DND-41 (cell line): ENCODE measurements around the gene SPATA4.

Experiments used
- ATAC-seq: fragments of 200-7000 bp; cut with Tn5 transposase; 3 replicates; pipeline ENCODE4 v1.9.1; 2021; ENCODE audit warnings: low read depth; ENCODE audit not compliant: insufficient read depth
- DNase-seq: peaks from one replicate; pipeline ENCODE4 v3.0.0-alpha.2; 2020
- H2AFZ ChIP-seq: 2 replicates; pipeline ENCODE4 v1.6.0; 2012; ENCODE audit warnings: low read depth, low read length
- H3K27ac ChIP-seq: 2 replicates; pipeline ENCODE4 v1.5.1; 2012; ENCODE audit warnings: low read length, inconsistent platforms
- H3K27me3 ChIP-seq: fragments of 200-600 bp; sonication (generic); 2 replicates; pipeline ENCODE4 v1.6.0; 2012; ENCODE audit warnings: low read length, mild to moderate bottlenecking, inconsistent platforms; ENCODE audit not compliant: insufficient read depth, poor library complexity
- H3K36me3 ChIP-seq: 2 replicates; pipeline ENCODE4 v1.5.1; 2012; ENCODE audit warnings: low read length, inconsistent platforms; ENCODE audit not compliant: insufficient read depth
- H3K4me1 ChIP-seq: 2 replicates; pipeline ENCODE4 v1.5.1; 2012; ENCODE audit warnings: mild to moderate bottlenecking, low read length; ENCODE audit not compliant: insufficient read depth
- H3K4me2 ChIP-seq: 2 replicates; pipeline ENCODE4 v1.6.0; 2012; ENCODE audit warnings: mild to moderate bottlenecking, moderate library complexity, low read length, inconsistent platforms; ENCODE audit not compliant: insufficient read depth
- H3K4me3 ChIP-seq, 2 experiments: fragments of 200-600 bp in 1 of 2; shearing (Covaris generic) in 1 of 2; 2 replicates each; pipeline ENCODE4 v1.5.1; 2012 to 2016; ENCODE audit warnings: inconsistent platforms in 2 of 2, low read length in 2 of 2, mild to moderate bottlenecking in 2 of 2, low read depth in 1 of 2, moderate library complexity in 1 of 2
- H3K79me2 ChIP-seq: 2 replicates; pipeline ENCODE4 v1.6.0; 2012; ENCODE audit warnings: low read length, inconsistent platforms; ENCODE audit not compliant: insufficient read depth
- H3K9ac ChIP-seq: 2 replicates; pipeline ENCODE4 v1.6.0; 2012; ENCODE audit warnings: low read depth, mild to moderate bottlenecking, inconsistent platforms, low read length, moderate library complexity
- H3K9me3 ChIP-seq: 2 replicates; pipeline ENCODE4 v1.5.1; 2012; ENCODE audit warnings: low read length, moderate library complexity, mild to moderate bottlenecking, inconsistent platforms; ENCODE audit not compliant: insufficient read depth, severe bottlenecking
- H4K20me1 ChIP-seq: 2 replicates; pipeline ENCODE4 v1.6.0; 2012; ENCODE audit warnings: low read length; ENCODE audit not compliant: insufficient read depth
- CTCF ChIP-seq: IDR thresholded peaks from 2 replicates; pipeline ENCODE4 v1.5.1; 2012; ENCODE audit warnings: borderline replicate concordance, low read length, moderate library complexity, mild to moderate bottlenecking; ENCODE audit not compliant: poor library complexity, severe bottlenecking; ENCODE audit errors: extremely low read depth
- EZH2 ChIP-seq: IDR thresholded peaks from 3 replicates; pipeline ENCODE4 v1.6.1; 2012; ENCODE audit warnings: borderline replicate concordance, low read depth, mild to moderate bottlenecking, moderate library complexity, low read length, inconsistent platforms; ENCODE audit not compliant: severe bottlenecking

SPATA4 gene

GRCh38 chr4:176193938-176194337 is 1.4 kb downstream of the SPATA4 start:
- no peaks in the 10 kb centered on the region for H3K79me2 ChIP-seq
- ATAC-seq = no peak
- no peak overlapping the region for H3K9ac ChIP-seq
- no peak for DNase-seq
- no peak overlapping the region for H3K4me3 ChIP-seq
- no peak overlapping the region for H3K4me2 ChIP-seq
- H3K36me3 ChIP-seq = no peaks in the 10 kb centered on the region
- peaks cover 14% of the 10 kb centered on the region for H3K4me1 ChIP-seq
- TF ChIP-seq EZH2 (no peak), CTCF (no peak)
- H3K9me3 ChIP-seq = no peaks in the 10 kb centered on the region
- peaks cover 20% of the 10 kb centered on the region for H3K27me3 ChIP-seq
- no peaks in the 10 kb centered on the region for H4K20me1 ChIP-seq
- H2AFZ ChIP-seq = no peak overlapping the region
- H3K27ac ChIP-seq = no peak overlapping the region

- no peaks in the 10 kb centered on the region for H3K36me3 ChIP-seq
- H3K9me3 ChIP-seq = no peaks in the 10 kb centered on the region
- H3K9ac ChIP-seq = no peak overlapping the region
- no peak overlapping the region for H3K27ac ChIP-seq
- H3K27me3 ChIP-seq = peaks cover 20% of the 10 kb centered on the region
- H3K4me2 ChIP-seq = no peak overlapping the region
- ATAC-seq (no peak), DNase-seq (no peak)
- TF ChIP-seq EZH2 = no peak
- TF ChIP-seq CTCF = no peak
- no peak overlapping the region for H2AFZ ChIP-seq
- no peaks in the 10 kb centered on the region for H4K20me1 ChIP-seq
- no peak overlapping the region for H3K4me3 ChIP-seq
- H3K79me2 ChIP-seq = no peaks in the 10 kb centered on the region
- H3K4me1 ChIP-seq = peaks cover 14% of the 10 kb centered on the region
These were observed 2.3 kb downstream of the SPATA4 start for GRCh38 chr4:176193126-176193525.

- H3K36me3 ChIP-seq = no peaks in the 10 kb centered on the region
- no peak overlapping the region for H2AFZ ChIP-seq
- H3K4me2 ChIP-seq = no peak overlapping the region
- DNase-seq = no peak
- no peaks in the 10 kb centered on the region for H3K79me2 ChIP-seq
- no peaks in the 10 kb centered on the region for H4K20me1 ChIP-seq
- no peaks in the 10 kb centered on the region for H3K9me3 ChIP-seq
- peaks cover 23% of the 10 kb centered on the region for H3K27me3 ChIP-seq
- no peak overlapping the region for H3K4me3 ChIP-seq
- no peak overlapping the region for H3K27ac ChIP-seq
- TF ChIP-seq EZH2 = no peak
- TF ChIP-seq CTCF = no peak
- no peak for ATAC-seq
- peaks cover 14% of the 10 kb centered on the region for H3K4me1 ChIP-seq
- H3K9ac ChIP-seq = no peak overlapping the region
These were observed 3.4 kb downstream of the SPATA4 start for GRCh38 chr4:176191974-176192373.
